IMR-90 (cell line): ENCODE measurements around the gene ARHGAP10.

Source experiments
- CEBPB ChIP-seq: IDR thresholded peaks from 2 replicates; pipeline ENCODE4 v1.6.1; 2012; ENCODE audit warnings: low read depth, low read length, improper control_type of control experiment
- CHD1 ChIP-seq: IDR thresholded peaks from 2 replicates; pipeline ENCODE4 v1.6.1; 2012; ENCODE audit warnings: low read depth, low read length, improper control_type of control experiment
- FOS ChIP-seq: fragments of 150-350 bp; IDR thresholded peaks from 2 replicates; pipeline ENCODE4 v1.6.1; 2016; ENCODE audit warnings: low read depth, low read length
- POLR2A ChIP-seq: IDR thresholded peaks from 2 replicates; pipeline ENCODE4 v1.6.1; 2012; ENCODE audit warnings: mild to moderate bottlenecking, low read depth, low read length

DNA sequence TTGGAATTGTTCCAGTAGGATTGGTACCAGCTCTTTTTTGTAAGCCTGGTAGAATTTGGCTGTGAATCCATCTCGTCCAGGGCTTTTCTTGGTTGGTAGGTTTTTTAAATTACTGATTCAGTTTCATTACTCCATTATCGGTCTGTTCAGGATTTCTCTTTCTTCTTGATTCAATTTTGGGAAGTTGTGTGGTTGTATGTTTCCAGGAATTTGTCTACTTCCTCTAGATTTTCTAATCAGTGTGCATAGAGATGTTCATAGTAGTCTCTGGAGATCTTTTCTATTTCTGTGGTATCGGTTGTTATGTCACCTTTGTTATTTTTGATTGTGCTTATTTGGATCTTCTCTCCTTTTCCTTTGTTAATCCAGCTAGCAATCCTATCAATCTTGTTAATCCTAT, 248.7 kb downstream of the ARHGAP10 start:
- TF ChIP-seq CHD1 (no peak), CEBPB (no peak), POLR2A (no peak), FOS (no peak)
